Left renal pelvis (tissue), 4 donors: ENCODE measurements around the gene TPSG1. TPM values are rescaled to one million over a fixed set of nuclear protein-coding genes. Genes with fewer than 3 reads are reported as not detected.
A peak's percentile ranks its signal among the peaks of the same experiment; 100 is the strongest.
"Not testable (repeated sequence)": the region's sequence is repeated elsewhere in the genome, so short reads cannot be mapped to it uniquely, and the experiment has no call there.

ENCODE experiments used
- DNase-seq, 4 donors: peaks; one replicate each; pipeline ENCODE4 v3.0.0-alpha.2; 2013; ENCODE audit warnings: low read depth in 4 of 4, low spot score in 3 of 4
- polyA plus RNA-seq, 4 donors: library from polyadenylated mRNA; unstranded; fragments of 120-200 nt; gene quantifications; one replicate each; pipeline ENCODE4 v1.2.1, GENCODE V29; 2013; ENCODE audit not compliant: insufficient read length in 4 of 4

Gene TPSG1
- polyA plus RNA-seq, 4 donors: 0.30 to 1.1 (median 0.50) TPM

GRCh38 chr16:1198671-1199346 lies 26.3 kb downstream of the TPSG1 start:
- not testable (repeated sequence) for DNase-seq

DNA sequence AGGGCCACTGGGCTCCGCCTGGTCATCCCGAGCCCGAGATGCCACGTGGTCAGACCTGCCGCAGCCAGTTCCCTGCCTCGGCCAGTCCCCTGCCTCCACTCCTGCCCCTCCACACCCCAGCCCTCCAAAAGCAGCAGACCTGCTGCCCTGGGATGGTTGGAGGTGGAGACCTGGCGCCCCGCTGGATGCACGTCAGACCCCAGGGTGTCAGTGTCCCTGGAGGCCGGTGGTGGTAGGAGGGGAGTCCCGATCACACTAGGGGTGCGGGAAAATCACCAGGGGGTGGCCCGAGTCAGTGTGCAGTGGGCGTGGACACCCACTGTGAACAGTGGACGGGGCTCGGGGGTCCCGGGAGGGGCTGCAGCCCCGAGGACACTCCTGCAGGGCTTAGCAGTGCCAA lies 26.9 kb downstream of the TPSG1 start:
- DNase-seq: no peak

DNA sequence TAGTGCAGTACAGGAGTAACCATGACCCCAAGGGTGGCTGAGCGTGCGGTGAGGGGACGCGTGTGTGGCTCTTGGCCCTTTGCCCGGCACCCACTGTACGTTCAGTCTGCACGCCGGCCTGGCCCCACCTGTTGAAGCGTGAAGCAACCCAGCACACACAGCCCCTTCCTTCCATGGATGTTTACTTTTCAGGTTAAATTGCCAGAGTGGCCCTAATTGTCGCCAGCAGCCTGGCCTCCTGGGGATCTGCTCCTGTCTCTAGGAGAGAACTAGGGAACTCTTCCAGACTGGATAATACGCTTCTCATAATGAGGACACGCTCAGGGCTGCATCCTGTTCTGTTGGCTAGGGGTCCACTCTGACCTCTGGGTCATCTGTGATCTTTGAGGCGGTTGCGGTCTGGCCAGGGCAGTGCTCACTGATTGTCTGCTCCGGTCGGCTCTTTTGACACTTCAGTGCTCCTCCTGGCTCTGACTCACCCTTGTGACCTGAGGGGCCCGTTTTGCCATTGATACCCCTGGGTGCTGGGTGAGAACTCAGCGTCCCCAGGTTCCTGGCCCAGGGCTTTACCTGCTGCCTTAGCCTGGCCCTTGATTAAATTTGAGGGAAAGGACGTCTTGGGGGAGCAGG lies 27.7 kb downstream of the TPSG1 start:
- DNase-seq: no peak

DNA sequence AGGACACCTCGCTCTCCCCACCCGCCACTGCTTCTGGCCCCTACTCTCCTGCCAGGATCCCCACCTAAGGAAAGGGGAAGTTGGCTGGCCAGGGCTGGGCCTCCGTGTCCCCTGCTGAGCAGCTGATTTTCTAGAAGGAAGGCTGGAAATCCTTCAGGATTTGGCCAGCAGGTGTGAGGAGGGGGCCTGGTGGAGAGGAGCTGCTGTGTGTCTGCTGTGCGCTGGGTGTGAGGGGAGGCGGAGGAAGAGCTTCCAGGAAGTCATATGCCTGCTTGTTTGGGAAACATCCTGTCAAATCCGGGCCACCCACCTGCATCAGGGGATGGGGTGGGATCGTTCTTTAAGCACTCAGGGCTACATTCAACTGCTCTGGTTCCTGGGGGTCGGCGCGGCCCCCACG lies 28.6 kb downstream of the TPSG1 start:
- DNase-seq: no peak

GRCh38 chr16:1195393-1195666 lies 29.7 kb downstream of the TPSG1 start:
- DNase-seq: no peak

DNA sequence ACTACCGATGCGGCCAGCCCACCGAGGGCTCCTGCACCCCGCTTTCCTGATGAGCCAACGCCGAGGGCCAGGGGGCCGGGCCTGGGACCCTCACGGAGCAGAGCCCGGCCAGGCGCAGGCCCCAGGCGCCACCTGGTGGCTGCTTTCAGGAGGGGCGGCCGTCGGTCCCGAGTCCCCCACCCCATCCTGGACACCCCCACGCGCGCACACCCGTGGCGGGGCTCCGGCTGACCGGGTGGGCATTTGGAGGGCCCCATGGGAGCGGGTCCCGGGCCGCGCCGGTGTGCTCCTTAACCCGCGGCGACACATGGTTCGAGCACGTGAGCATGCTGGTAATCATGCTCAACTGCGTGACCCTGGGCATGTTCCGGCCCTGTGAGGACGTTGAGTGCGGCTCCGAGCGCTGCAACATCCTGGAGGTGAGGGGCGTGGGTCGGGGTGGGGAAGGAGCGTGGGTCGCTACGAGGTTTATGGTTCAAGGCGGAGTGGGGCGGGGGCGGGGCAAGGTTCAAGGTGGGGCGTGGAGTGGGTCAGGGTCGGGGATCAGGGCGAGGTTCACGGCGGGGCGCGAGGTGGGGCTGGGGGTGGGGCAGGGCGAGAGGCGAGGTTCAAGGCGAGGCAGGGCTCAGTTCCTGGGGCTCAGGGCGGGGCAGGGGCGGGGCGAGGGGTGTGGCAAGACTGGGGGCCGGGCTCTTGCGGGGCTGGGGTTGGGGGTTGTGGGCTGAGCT lies 30.2 kb downstream of the TPSG1 start:
- DNase-seq: no peak

- DNase-seq: no peak
These were observed 31.1 kb downstream of the TPSG1 start for GRCh38 chr16:1193825-1194581.

GRCh38 chr16:1193143-1193824 lies 31.8 kb downstream of the TPSG1 start:
- no peak for DNase-seq

GRCh38 chr16:1192384-1193073 lies 32.5 kb downstream of the TPSG1 start:
- DNase-seq: no peak

GRCh38 chr16:1190789-1191188 lies 34.3 kb downstream of the TPSG1 start:
- DNase-seq: not testable (repeated sequence)

GRCh38 chr16:1189455-1189854 lies 35.6 kb downstream of the TPSG1 start:
- DNase-seq: no peak

DNA sequence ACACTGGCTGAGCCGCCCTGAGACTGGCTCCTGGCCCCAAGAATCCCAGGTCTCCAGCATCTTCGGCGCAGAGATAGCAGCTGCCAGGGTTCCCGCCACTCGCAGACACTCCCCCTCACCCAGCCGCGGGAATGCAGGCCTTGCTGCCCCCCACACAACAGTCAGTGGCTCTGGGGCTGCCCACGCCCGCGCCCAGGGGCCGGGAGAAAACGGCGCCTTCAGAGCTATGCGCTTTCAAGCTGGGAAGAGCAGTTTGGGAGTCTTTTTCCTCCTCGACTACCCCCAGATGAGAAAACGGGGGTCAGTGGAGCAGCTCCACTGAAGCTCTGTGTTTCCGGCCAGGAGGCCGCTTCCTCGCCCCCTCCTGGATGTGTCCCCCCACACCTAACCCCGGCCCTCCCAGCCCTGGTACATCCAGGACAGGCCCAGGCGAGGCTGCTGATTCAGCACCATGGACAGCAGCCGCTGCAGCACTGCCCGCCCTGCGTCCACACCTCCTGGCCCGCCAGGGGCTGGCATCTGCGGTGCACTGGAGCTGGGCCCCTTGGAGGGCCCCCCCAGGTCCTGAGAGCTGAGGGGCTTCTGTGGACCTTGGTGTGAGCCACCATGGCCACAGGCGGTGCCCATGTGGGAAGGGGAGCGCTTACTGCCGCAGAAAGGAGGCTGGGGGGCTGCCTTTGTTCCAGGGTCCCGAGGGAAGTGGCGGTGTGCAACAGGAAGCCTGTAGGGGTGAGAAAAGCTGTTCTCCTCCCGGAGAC lies 36.5 kb downstream of the TPSG1 start:
- DNase-seq: no peak

DNA sequence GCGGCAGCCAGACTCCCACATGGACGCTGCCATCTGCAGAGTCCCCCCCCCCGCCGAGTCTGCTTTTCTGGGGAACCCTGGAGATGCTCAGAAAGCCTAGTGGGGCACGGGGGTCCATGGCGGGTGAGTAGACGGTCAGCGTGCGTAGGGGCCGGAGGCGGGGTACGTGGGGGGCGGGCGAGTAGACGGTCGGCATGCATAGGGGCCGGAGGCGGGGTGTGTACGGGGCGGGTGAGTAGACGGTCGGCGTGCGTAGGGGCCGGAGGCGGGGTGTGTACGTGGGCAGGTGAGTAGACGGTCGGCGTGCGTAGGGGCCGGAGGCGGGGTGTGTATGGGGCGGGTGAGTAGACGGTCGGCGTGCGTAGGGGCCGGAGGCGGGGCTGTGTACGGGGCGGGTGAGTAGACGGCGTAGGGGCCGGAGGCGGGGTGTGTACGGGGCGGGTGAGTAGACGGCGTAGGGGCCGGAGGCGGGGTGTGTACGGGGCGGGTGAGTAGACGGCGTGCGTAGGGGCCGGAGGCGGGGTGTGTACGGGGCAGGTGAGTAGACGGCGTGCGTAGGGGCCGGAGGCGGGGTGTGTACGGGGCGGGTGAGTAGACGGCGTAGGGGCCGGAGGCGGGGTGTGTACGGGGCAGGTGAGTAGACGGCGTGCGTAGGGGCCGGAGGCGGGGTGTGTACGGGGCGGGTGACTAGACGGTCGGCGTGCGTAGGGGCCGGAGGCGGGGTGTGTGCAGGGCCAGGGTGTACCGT lies 39.4 kb downstream of the TPSG1 start:
- DNase-seq: not testable (repeated sequence)

GRCh38 chr16:1184980-1185379 lies 40.1 kb downstream of the TPSG1 start:
- DNase-seq: no peak

- DNase-seq: no peak
These were observed 40.8 kb downstream of the TPSG1 start for GRCh38 chr16:1184156-1184868.

- DNase-seq: peak in 1 of 4 donors; percentile 71
These were observed 41.8 kb downstream of the TPSG1 start for GRCh38 chr16:1182950-1183907.

- DNase-seq: peak in 3 of 4 donors; percentile 61 to 81 (median 76)
These were observed 42.8 kb downstream of the TPSG1 start for GRCh38 chr16:1182316-1182671.
